Neural cell (in vitro differentiated cells): ENCODE results near the gene OR5AN1. TPM values are rescaled to one million over a fixed set of nuclear protein-coding genes. Genes with fewer than 3 reads are reported as not detected.

Experiments used
- H2AFZ ChIP-seq: fragments of 200-600, 300-800 bp; sonication (generic), shearing (Covaris generic); 2 replicates; pipeline ENCODE4 v1.6.0; 2014; ENCODE audit warnings: low read depth, mild to moderate bottlenecking, antibody characterized with exemption, low read length, moderate library complexity
- H3F3A ChIP-seq: fragments of 200-600 bp; shearing (Covaris generic); 2 replicates; pipeline ENCODE4 v1.6.1; 2016; ENCODE audit warnings: mild to moderate bottlenecking, moderate library complexity, mixed read lengths, antibody characterized with exemption, low read length; ENCODE audit not compliant: insufficient read depth, poor library complexity, severe bottlenecking
- H3K27ac ChIP-seq: fragments of 200-600, 300-800 bp; sonication (generic), shearing (Covaris generic); 2 replicates; pipeline ENCODE4 v1.5.1; 2014; ENCODE audit warnings: mild to moderate bottlenecking, low read length, moderate library complexity
- H3K27me3 ChIP-seq: fragments of 300-800, 200-600 bp; sonication (generic), shearing (Covaris generic); 2 replicates; pipeline ENCODE4 v1.6.0; 2014; ENCODE audit warnings: mild to moderate bottlenecking, low read depth, low read length, moderate library complexity; ENCODE audit not compliant: insufficient read depth
- H3K36me3 ChIP-seq: fragments of 300-800, 200-600 bp; sonication (generic), shearing (Covaris generic); 2 replicates; pipeline ENCODE4 v1.5.1; 2014; ENCODE audit warnings: mild to moderate bottlenecking, antibody characterized with exemption, low read length, moderate library complexity; ENCODE audit not compliant: insufficient read depth
- H3K4me2 ChIP-seq: fragments of 300-800, 200-600 bp; sonication (generic), shearing (Covaris generic); 2 replicates; pipeline ENCODE4 v1.6.0; 2014; ENCODE audit warnings: mild to moderate bottlenecking, low read length
- H3K4me3 ChIP-seq: fragments of 300-800, 200-600 bp; sonication (generic), shearing (Covaris generic); 2 replicates; pipeline ENCODE4 v1.5.1; 2014; ENCODE audit warnings: mild to moderate bottlenecking, low read length, moderate library complexity
- H3K79me2 ChIP-seq: fragments of 200-600 bp; shearing (Covaris generic); replicated peaks from 2 replicates; pipeline ENCODE4 v1.6.0; 2014; ENCODE audit warnings: mild to moderate bottlenecking, low read length, moderate library complexity; ENCODE audit not compliant: insufficient read depth
- H3K9ac ChIP-seq: fragments of 300-800, 200-600 bp; sonication (generic), shearing (Covaris generic); 2 replicates; pipeline ENCODE4 v1.6.1; 2016; ENCODE audit warnings: mild to moderate bottlenecking, low read length, mixed read lengths
- H3K9me2 ChIP-seq: fragments of 200-600 bp; shearing (Covaris generic); 2 replicates; pipeline ENCODE4 v1.6.1; 2016; ENCODE audit warnings: mild to moderate bottlenecking, low read length, mixed read lengths; ENCODE audit not compliant: insufficient read depth
- H3K9me3 ChIP-seq: fragments of 200-600, 300-800 bp; sonication (generic), shearing (Covaris generic); 2 replicates; pipeline ENCODE4 v1.6.1; 2016; ENCODE audit warnings: mild to moderate bottlenecking, mixed run types, low read length, moderate library complexity, mixed read lengths
- H4K20me1 ChIP-seq: fragments of 200-600 bp; shearing (Covaris generic); 2 replicates; pipeline ENCODE4 v1.6.1; 2016; ENCODE audit warnings: mild to moderate bottlenecking, mixed run types; ENCODE audit not compliant: insufficient read depth
- CTCF ChIP-seq: fragments of 450-650 bp; IDR thresholded peaks from 2 replicates; pipeline ENCODE4 v1.5.1; 2014; ENCODE audit warnings: antibody characterized with exemption, mild to moderate bottlenecking, moderate library complexity; ENCODE audit not compliant: poor library complexity, severe bottlenecking
- EP300 ChIP-seq: fragments of 450-650 bp; conservative IDR thresholded peaks from 2 replicates; pipeline ENCODE4 v1.6.1; 2014; ENCODE audit warnings: antibody characterized with exemption, mild to moderate bottlenecking, moderate library complexity; ENCODE audit not compliant: poor library complexity, severe bottlenecking
- MXI1 ChIP-seq: fragments of 450-650 bp; conservative IDR thresholded peaks from 2 replicates; pipeline ENCODE4 v1.6.1; 2014; ENCODE audit warnings: antibody characterized with exemption, mild to moderate bottlenecking; ENCODE audit not compliant: poor library complexity, severe bottlenecking
- POLR2AphosphoS5 ChIP-seq: IDR thresholded peaks from 2 replicates; pipeline ENCODE4 v1.6.1; 2012
- RAD21 ChIP-seq: fragments of 450-650 bp; conservative IDR thresholded peaks from 2 replicates; pipeline ENCODE4 v1.6.1; 2014; ENCODE audit warnings: antibody characterized with exemption, mild to moderate bottlenecking, moderate library complexity
- REST ChIP-seq: IDR thresholded peaks from 2 replicates; pipeline ENCODE4 v1.6.1; 2012; ENCODE audit warnings: borderline replicate concordance
- SMC3 ChIP-seq: fragments of 450-650 bp; conservative IDR thresholded peaks from 2 replicates; pipeline ENCODE4 v1.6.1; 2014; ENCODE audit warnings: antibody characterized with exemption, mild to moderate bottlenecking, moderate library complexity; ENCODE audit not compliant: poor library complexity
- TAF1 ChIP-seq: IDR thresholded peaks from 2 replicates; pipeline ENCODE4 v1.6.1; 2012; ENCODE audit warnings: low read depth
- polyA plus RNA-seq: library from polyadenylated mRNA; depleted of rRNA; stranded (reverse); fragments of >200 nt; gene quantifications from 2 replicates; pipeline ENCODE4 v1.2.3, GENCODE V29; 2014

Gene OR5AN1
- polyA plus RNA-seq, 1 donor from 2014 or later, result not detected

DNA sequence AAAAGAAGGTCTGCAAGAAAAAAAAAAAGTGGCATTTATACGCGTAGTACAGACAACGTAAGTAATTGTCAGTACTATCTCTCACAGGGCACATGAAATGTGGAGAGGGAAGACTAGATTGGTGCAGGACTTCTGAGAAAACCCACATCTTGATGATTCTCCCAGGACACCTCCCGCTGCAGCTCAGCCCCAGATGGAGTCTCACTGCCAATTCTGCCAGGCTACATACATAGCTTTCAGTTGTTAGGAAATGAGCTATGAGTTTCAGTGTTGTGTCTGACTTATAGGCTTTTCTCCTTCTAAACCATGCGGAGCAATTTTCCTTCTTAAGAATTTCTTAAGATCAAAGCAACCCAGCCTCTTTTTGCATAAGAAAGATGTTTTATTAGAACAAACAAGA lies 57.9 kb downstream of the OR5AN1 start:
- H3F3A ChIP-seq, result no peaks in the 10 kb centered on the region
- H3K79me2 ChIP-seq, result no peaks in the 10 kb centered on the region
- H4K20me1 ChIP-seq, result no peaks in the 10 kb centered on the region
- H3K4me2 ChIP-seq, result no peak overlapping the region
- no peak overlapping the region for H3K4me3 ChIP-seq
- H3K9ac ChIP-seq, result no peak overlapping the region
- no peaks in the 10 kb centered on the region for H3K36me3 ChIP-seq
- H3K9me2 ChIP-seq, result no peaks in the 10 kb centered on the region
- H3K9me3 ChIP-seq, result no peaks in the 10 kb centered on the region
- H3K27ac ChIP-seq, result no peak overlapping the region
- H2AFZ ChIP-seq, result no peak overlapping the region
- TF ChIP-seq CTCF, result no peak
- no peak for TF ChIP-seq MXI1
- no peaks in the 10 kb centered on the region for H3K27me3 ChIP-seq

GRCh38 chr11:59417023-59417422 lies 58.3 kb downstream of the OR5AN1 start:
- TF ChIP-seq TAF1 (no peak), REST (no peak), POLR2AphosphoS5 (no peak), RAD21 (no peak), CTCF (no peak), EP300 (no peak), SMC3 (no peak)
- no peak overlapping the region for H3K9ac ChIP-seq
- H3K79me2 ChIP-seq, result no peaks in the 10 kb centered on the region
- H3K9me2 ChIP-seq, result no peaks in the 10 kb centered on the region
- H3K36me3 ChIP-seq, result no peaks in the 10 kb centered on the region
- H2AFZ ChIP-seq, result no peak overlapping the region
- H3K4me3 ChIP-seq, result no peak overlapping the region
- H3F3A ChIP-seq, result no peaks in the 10 kb centered on the region
- no peak overlapping the region for H3K4me2 ChIP-seq
- H3K9me3 ChIP-seq, result no peaks in the 10 kb centered on the region
- H4K20me1 ChIP-seq, result no peaks in the 10 kb centered on the region
- H3K27me3 ChIP-seq, result no peaks in the 10 kb centered on the region
- H3K27ac ChIP-seq, result no peak overlapping the region
